MG63 (cell line): ENCODE measurements around the gene ATXN2. TPM values are rescaled to one million over a fixed set of nuclear protein-coding genes. Genes with fewer than 3 reads are reported as not detected.

Experiments
- DNase-seq: peaks from one replicate; pipeline ENCODE4 v3.0.0-alpha.2; 2020
- H3K27me3 ChIP-seq: fragments of 250-450 bp; sonication (Bioruptor Pico); 2 replicates; pipeline ENCODE4 v1.5.1; 2020; ENCODE audit warnings: mild to moderate bottlenecking, moderate library complexity
- H3K36me3 ChIP-seq: fragments of 250-450 bp; sonication (Bioruptor Pico); 2 replicates; pipeline ENCODE4 v1.5.1; 2020; ENCODE audit warnings: mild to moderate bottlenecking, moderate library complexity
- H3K4me3 ChIP-seq: fragments of 250-450 bp; sonication (Bioruptor Pico); 2 replicates; pipeline ENCODE4 v1.5.1; 2020; ENCODE audit warnings: mild to moderate bottlenecking, moderate library complexity
- H3K9me3 ChIP-seq: fragments of 250-450 bp; sonication (Bioruptor Pico); 2 replicates; pipeline ENCODE4 v1.5.1; 2020; ENCODE audit warnings: mild to moderate bottlenecking, moderate library complexity
- total RNA-seq: library from RNA; depleted of rRNA; stranded (reverse); fragments of >200 nt; shearing (Covaris generic); gene quantifications from 2 replicates; pipeline ENCODE4 v1.2.3, GENCODE V29; 2014; ENCODE audit warnings: low replicate concordance

ATXN2 gene
- total RNA-seq, 1 experiment from 2014 or later = 6.9 TPM

- Histone ChIP-seq H3K36me3 (peaks cover 51% of the 10 kb centered on the region), H3K27me3 (no peaks in the 10 kb centered on the region), H3K4me3 (no peak overlapping the region), H3K9me3 (no peaks in the 10 kb centered on the region)
- peak; percentile 48 for DNase-seq
These were observed 155.5 kb downstream of the ATXN2 start for GRCh38 chr12:111443586-111443985.

DNA sequence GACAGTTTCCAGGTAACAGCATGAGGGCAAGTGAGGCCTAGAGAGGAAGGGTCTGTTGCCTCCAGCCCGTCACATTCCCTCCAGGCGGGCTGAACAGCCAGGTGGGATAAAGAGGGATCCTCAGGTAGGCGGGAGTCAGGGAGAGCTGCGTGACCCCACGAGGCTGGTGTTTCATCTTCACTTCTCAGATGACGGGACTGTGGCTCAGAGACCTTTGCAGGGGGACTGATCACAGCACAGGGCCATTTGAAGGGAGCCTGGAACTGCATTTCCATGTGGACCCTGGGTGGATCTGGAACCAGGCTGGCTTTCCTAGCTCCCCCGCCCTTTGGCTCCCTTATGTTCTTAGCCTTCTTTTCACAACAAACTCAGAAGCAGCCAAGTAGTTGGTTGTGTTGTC is 156.0 kb downstream of the ATXN2 start:
- H3K27me3 ChIP-seq = no peaks in the 10 kb centered on the region
- no peaks in the 10 kb centered on the region for H3K9me3 ChIP-seq
- H3K4me3 ChIP-seq = no peak overlapping the region
- DNase-seq = no peak
- H3K36me3 ChIP-seq = peaks cover 46% of the 10 kb centered on the region

DNA sequence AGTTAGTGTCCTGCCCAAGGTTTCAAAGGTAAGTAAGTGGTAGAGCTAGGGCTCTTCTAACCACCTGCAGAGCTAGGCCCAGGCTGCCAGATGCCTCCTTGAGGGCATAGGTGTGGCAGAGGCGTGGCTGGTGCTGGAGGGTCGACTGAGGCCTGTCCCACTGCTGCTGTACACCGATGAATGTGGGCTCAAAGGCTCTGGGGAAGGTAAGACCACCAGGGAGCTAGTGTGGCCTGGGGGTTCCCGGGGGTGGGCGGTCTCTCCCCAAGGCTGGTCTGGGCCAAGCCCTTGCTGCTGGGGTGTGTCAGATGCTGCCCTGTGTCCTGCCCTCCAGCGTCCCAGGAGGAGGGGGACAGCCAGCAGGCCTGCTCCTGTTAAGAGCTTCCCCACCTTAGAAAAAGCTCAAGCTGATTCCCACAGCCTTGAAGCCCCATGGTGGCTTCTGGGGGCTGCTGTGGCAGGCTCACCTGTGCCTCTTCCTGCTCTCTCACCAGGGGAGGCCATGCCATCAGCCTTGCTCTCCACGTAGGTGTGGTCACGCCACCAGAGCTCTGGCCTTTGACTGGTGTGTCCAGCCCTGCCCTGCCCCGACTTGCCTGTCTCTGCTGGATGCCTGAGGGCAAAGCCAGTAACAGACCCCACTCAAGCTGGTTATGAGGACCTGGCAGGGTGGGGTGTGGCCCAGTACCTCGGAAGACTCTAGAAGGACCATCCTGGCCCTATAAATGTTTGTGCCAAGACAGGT is 156.6 kb downstream of the ATXN2 start:
- Histone ChIP-seq H3K27me3 (no peaks in the 10 kb centered on the region), H3K36me3 (peaks cover 41% of the 10 kb centered on the region), H3K9me3 (no peaks in the 10 kb centered on the region), H3K4me3 (no peak overlapping the region)
- no peak for DNase-seq

- Histone ChIP-seq H3K27me3 (no peaks in the 10 kb centered on the region), H3K4me3 (no peak overlapping the region), H3K9me3 (no peaks in the 10 kb centered on the region), H3K36me3 (peaks cover 32% of the 10 kb centered on the region)
- DNase-seq = no peak
These were observed 157.8 kb downstream of the ATXN2 start for GRCh38 chr12:111441107-111441928.

DNA sequence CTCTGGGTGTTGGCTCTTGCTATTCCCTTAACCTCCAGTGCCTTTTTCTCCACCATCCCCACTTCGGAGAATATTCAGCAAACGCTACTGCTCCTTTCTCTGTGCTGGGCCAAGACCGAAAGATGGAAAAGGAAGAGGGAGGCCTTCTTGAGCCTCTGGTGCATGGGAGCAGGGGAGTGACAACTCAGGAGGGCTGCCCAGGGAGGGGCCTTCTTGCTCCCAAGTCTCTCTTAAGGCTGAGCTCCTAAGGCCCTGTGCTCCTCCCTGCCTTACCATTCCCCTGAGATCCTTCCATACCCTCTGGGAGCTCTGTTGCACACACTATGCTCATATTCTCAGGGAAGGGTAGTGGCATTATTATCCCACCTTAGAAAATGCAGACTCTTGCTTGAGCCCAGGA is 158.5 kb downstream of the ATXN2 start:
- Histone ChIP-seq H3K36me3 (peaks cover 25% of the 10 kb centered on the region), H3K9me3 (no peaks in the 10 kb centered on the region), H3K27me3 (no peaks in the 10 kb centered on the region), H3K4me3 (no peak overlapping the region)
- no peak for DNase-seq

DNA sequence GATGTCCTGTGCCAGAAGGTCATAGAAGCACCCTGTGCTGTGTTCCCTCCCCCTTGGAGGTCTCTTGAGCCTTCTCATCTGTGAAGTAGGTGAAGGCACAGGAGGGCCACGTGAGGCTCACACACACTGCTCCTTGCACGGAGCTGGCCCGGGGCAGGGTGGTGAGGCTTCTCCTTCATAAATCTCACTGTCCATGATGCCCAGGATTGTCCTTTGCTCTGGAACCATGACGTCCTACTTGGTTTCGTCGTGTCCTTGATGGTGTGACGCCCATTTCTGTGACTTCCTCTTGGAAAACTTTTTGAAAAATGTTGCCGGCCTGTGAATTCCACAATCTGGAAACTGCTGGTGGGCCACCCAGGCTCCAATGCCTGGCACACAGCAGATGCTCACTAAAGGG is 159.0 kb downstream of the ATXN2 start:
- Histone ChIP-seq H3K4me3 (no peak overlapping the region), H3K9me3 (no peaks in the 10 kb centered on the region), H3K36me3 (peaks cover 24% of the 10 kb centered on the region), H3K27me3 (no peaks in the 10 kb centered on the region)
- no peak for DNase-seq

- Histone ChIP-seq H3K36me3 (peaks cover 22% of the 10 kb centered on the region), H3K27me3 (no peaks in the 10 kb centered on the region)
These were observed 159.4 kb downstream of the ATXN2 start for GRCh38 chr12:111439657-111440151.

GRCh38 chr12:111438481-111438880 is 160.6 kb downstream of the ATXN2 start:
- Histone ChIP-seq H3K4me3 (no peak overlapping the region), H3K36me3 (peaks cover 12% of the 10 kb centered on the region), H3K27me3 (no peaks in the 10 kb centered on the region), H3K9me3 (no peaks in the 10 kb centered on the region)
- DNase-seq = peak; percentile 31

More at GRCh38 chr12:111439657-111440151, 159.4 kb downstream of the ATXN2 start:
- DNase-seq = no peak
- Histone ChIP-seq H3K4me3 (no peak overlapping the region), H3K9me3 (no peaks in the 10 kb centered on the region)

DNA sequence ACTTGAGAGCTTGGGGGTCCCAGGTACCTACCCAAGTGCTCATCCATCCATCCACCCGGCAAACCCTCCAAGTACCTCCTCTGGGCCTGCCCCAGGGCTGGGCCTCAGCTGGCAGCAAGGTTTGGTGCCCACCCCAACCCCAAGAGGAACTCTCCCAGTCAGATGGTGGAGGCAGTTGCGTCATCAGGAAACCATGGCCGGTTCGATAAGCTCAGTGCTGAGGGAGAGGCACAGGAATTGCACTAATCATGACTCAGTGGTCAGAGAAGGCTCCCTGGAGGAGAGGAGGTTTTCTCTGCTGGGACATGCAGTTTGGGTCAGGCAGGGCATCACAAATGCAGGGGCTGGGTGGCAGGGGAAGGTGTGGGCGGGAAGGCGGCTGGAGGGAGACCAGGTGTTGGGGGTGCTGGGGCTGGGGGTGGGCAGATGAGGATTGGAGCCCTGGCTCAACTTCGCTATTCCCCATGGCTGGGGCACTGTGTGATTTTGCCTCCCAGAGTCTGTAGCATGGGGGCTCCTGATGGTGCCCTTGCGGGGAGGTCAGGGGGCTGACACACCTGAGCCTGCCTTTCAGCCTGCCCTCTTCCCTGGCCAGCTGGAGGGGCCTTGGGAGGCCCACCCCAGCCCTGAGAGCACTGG is 161.2 kb downstream of the ATXN2 start:
- no peak overlapping the region for H3K4me3 ChIP-seq
- DNase-seq = peak; percentile 70
- H3K27me3 ChIP-seq = no peaks in the 10 kb centered on the region
- peaks cover 7% of the 10 kb centered on the region for H3K36me3 ChIP-seq
- no peaks in the 10 kb centered on the region for H3K9me3 ChIP-seq

- no peak for DNase-seq
- Histone ChIP-seq H3K9me3 (no peaks in the 10 kb centered on the region), H3K27me3 (no peaks in the 10 kb centered on the region), H3K36me3 (peaks cover 11% of the 10 kb centered on the region; the same call in 1 of the 2 replicates), H3K4me3 (no peak overlapping the region)
These were observed 162.3 kb downstream of the ATXN2 start for GRCh38 chr12:111436811-111437210.

DNA sequence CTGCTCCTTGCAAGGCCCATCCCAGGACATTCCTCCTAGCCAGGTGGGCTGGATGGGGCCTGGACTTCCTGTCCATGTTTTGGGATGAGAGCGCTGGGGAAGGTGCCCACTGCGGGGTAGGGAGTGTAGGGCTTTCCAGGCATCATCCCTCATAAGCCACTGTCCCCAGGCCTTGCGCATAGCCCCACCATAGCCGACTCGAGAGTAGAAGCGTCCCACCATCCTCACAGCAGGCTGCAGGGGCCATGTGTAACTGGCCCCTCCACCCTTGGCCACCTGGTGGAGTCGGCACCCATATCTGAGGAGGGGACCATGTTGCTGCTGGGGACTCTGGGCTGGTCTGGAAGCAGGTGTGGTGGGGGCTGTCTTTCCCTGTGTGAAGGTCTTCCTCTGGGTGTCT is 162.8 kb downstream of the ATXN2 start:
- peaks cover 11% of the 10 kb centered on the region; the same call in 1 of the 2 replicates for H3K36me3 ChIP-seq

GRCh38 chr12:111435661-111436201 is 163.4 kb downstream of the ATXN2 start:
- H3K36me3 ChIP-seq = peaks cover 11% of the 10 kb centered on the region; the same call in 1 of the 2 replicates

More for the DNA sequence above, 162.8 kb downstream of the ATXN2 start:
- H3K27me3 ChIP-seq = no peaks in the 10 kb centered on the region
- H3K4me3 ChIP-seq = no peak overlapping the region
- DNase-seq = no peak
- H3K9me3 ChIP-seq = no peaks in the 10 kb centered on the region

DNA sequence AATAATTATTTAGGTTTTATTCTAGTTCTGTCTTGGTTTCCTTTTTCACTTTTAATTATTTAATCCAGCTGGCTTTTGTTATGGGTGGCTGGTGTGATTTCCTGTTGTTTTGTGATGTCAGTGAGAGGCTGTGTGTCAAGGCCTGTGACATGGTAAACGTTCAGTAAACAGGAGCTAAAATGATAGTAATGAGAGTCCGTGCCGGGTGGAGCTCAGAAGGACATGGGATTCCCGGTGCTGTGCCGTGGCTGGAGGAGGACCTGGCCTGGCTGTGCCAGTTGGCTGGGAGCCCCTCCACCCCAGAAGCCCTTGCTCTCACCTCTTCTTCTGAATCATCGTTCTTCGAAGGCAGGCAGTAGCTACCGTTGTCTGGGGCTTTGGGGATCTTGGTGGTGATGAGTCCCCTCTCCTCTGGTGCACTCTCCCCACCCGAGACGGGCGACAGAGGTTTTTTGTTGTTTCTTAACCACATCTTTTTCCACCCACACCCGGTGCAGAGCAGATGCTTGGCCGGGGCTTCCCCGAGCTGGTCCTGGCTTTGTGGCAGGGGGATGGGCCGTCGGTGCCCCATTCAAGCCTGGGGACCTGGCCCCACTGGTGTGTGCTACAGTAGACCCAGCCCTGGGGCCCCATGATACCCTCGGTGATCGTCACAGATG is 164.3 kb downstream of the ATXN2 start:
- DNase-seq = peak; percentile 65
- no peak overlapping the region for H3K4me3 ChIP-seq

More at GRCh38 chr12:111435661-111436201, 163.4 kb downstream of the ATXN2 start:
- no peaks in the 10 kb centered on the region for H3K27me3 ChIP-seq
- H3K4me3 ChIP-seq = no peak overlapping the region
- no peaks in the 10 kb centered on the region for H3K9me3 ChIP-seq
- DNase-seq = no peak

DNA sequence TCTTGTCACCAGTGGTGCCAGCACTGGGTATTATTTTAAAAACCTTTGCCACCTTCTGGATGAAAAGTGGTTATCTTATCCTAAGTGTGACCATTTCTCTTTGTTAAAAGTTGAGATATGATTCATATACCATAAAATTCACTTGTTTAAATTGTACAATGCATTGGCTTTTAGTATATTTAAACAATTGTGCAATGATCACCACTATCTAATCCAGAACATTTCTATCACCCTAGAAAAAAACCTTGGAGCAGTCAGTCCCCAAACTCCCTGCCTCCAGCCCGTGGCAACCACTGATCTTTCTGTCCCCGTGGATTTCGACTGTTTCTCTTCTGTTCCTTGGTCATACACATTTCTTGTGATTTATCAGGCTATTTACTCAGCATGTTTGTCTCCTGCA is 165.1 kb downstream of the ATXN2 start:
- Histone ChIP-seq H3K36me3 (peaks cover 6% of the 10 kb centered on the region; the same call in 1 of the 2 replicates), H3K4me3 (no peak overlapping the region), H3K9me3 (no peaks in the 10 kb centered on the region), H3K27me3 (no peaks in the 10 kb centered on the region)
- DNase-seq = no peak

More for the DNA sequence above, 164.3 kb downstream of the ATXN2 start:
- H3K27me3 ChIP-seq = no peaks in the 10 kb centered on the region
- peaks cover 9% of the 10 kb centered on the region; the same call in 1 of the 2 replicates for H3K36me3 ChIP-seq
- no peaks in the 10 kb centered on the region for H3K9me3 ChIP-seq

DNA sequence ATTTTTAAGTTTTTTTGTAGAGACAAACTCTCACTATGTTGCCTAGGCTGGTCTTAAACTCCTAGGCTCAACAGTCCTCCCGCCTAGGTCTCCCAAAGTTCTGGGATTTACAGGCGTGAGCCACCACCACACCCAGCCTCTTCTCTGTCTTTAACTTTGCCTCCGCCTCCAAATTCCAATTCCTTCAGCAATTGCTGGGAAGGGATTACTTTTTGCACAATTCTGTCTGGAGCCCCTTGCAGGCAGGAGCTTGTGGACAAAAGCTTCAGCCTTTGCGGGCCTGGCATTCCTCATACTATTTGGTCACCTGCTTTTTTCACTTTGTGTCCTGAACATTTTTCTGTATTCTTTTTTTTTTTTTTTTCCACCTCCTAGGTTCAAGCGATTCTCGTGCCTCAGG is 167.3 kb downstream of the ATXN2 start:
- Histone ChIP-seq H3K4me3 (no peak overlapping the region), H3K36me3 (peaks cover 12% of the 10 kb centered on the region; the same call in 1 of the 2 replicates)
- no peak for DNase-seq

More for the DNA sequence above, 167.3 kb downstream of the ATXN2 start:
- H3K9me3 ChIP-seq = no peaks in the 10 kb centered on the region
- H3K27me3 ChIP-seq = no peaks in the 10 kb centered on the region
